NCI-H2107 (cell line): ENCODE data around the gene PHF21A.
"Not testable (repeated sequence)": the region's sequence is repeated elsewhere in the genome, so short reads cannot be mapped to it uniquely, and the experiment has no call there.

Experiments used
- DNase-seq: peaks from one replicate; lab custom pipeline; 2025; lab: John Stamatoyannopoulos, UW

PHF21A gene

GRCh38 chr11:45902452-45903380, 218.5 kb downstream of the PHF21A start:
- DNase-seq: no peak

GRCh38 chr11:45901626-45902025, 219.6 kb downstream of the PHF21A start:
- no peak for DNase-seq

- no peak for DNase-seq
Measured at GRCh38 chr11:45900916-45901617, 220.2 kb downstream of the PHF21A start.

DNA sequence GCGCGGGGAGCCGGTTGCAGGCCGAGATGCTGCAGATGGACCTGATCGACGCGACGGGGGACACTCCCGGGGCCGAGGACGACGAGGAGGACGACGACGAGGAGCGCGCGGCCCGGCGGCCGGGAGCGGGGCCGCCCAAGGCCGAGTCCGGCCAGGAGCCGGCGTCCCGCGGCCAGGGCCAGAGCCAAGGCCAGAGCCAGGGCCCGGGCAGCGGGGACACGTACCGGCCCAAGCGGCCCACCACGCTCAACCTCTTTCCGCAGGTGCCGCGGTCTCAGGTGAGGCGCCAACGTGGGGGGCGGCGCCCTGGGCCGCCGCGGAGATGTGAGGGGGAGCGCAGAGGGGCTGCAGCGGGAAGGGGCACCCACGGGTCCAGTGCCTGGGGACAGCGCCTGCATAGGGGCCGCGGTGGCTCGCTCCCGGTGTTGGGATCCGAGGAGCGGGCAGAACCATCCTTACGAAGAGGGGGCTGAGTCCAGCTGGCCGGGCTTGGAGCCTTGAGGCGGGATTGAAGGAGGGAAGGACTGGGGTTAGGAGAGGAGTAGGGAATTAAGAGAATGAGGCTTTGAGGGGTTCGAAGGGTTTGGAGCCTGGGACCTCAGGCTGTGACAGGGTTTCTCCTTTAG, 221.0 kb downstream of the PHF21A start:
- DNase-seq: not testable (repeated sequence)

DNA sequence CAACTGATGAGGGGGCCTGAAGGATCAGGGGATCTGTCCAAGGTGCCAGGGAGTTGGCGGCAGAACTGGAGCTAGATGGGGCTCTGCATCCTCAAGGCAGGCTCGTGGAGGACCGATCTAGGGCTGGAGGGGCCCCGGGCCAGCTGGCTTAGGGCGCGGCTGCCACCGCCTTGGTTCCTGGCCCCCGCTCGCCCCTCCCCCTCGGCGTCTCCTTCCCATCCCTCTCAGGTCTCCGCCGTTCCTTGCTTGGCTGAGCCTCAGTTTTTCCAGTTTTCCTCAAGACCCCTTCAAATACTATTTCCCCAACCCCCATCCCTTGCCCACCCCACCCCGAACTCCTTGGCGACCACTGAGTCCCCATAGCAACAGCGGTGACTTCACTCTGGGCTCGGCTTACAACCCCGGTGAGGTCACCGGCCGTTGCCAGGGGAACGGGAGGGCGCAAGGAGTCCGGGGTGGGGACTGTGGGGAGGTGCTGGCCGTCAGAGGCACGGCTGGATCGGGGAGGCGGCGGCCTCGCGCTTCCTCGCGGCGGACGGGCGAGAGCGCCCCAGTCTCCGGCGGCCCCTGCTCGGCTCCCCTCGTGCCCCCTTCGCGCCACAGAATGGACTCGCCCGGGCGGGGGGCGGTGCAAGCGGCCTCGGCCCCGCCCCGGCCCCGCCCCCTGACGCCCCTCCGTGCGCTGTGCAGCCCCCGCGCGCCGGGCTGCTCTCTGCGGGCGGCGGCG, 221.6 kb downstream of the PHF21A start:
- DNase-seq: peak; percentile 71

- no peak for DNase-seq
Measured at GRCh38 chr11:45899086-45899447, 222.2 kb downstream of the PHF21A start.

GRCh38 chr11:45897556-45897955, 223.7 kb downstream of the PHF21A start:
- no peak for DNase-seq

GRCh38 chr11:45896422-45896984, 224.8 kb downstream of the PHF21A start:
- peak; percentile 75 for DNase-seq

GRCh38 chr11:45895553-45896259, 225.5 kb downstream of the PHF21A start:
- no peak for DNase-seq

- no peak for DNase-seq
Measured at GRCh38 chr11:45894555-45895247, 226.6 kb downstream of the PHF21A start.

GRCh38 chr11:45892856-45893255, 228.4 kb downstream of the PHF21A start:
- DNase-seq: no peak

DNA sequence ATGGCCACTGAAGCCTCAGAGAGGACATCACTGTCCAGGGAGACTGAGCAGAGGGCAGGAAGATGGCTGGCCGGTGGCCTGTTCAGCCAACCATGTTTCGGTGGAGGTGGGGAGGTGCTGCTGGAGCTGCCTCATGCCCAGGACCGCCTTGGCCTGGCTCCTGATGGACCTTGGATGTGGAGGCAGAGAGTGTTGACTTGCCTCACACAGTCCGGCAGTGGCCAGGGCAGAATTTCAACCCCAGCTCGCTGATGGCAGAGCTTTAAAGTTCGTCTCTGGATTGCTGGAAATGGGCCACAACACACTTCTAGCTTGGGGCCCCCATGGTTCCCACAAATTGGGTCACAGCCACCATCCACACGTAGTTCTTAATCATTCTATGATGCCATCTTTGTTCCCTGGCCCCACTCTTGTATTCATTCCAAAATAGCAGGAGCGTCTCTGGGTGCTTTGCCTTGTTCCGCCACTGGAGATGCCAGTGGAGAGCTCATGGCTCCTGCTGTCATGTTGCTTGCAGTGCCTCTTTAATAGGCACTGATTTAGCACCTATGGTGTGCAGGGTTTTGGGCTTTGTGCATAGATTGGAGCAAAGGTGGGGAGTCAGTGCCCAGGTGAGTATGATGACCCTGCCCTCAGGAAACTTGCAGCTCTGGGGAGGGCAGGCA, 230.2 kb downstream of the PHF21A start:
- no peak for DNase-seq

DNA sequence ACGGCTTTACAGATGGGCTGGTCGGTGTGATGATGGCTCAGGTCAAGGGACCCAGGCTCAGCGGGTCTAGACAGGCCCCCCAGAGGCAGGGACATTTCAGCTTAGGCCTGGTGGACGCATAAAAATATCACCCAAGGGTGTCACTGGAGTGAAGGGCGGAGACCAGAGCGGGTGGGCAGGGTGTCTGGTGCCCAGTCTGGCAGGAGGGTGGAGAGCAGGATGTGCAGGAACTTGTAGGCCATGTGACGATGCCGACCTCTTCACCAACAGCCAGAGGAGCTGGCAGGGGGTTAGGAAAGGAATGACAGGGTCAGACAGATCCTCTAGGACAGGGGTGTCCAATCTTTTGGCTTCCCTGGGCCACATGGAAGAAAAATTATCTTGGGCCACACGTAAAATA, 231.3 kb downstream of the PHF21A start:
- DNase-seq: no peak

DNA sequence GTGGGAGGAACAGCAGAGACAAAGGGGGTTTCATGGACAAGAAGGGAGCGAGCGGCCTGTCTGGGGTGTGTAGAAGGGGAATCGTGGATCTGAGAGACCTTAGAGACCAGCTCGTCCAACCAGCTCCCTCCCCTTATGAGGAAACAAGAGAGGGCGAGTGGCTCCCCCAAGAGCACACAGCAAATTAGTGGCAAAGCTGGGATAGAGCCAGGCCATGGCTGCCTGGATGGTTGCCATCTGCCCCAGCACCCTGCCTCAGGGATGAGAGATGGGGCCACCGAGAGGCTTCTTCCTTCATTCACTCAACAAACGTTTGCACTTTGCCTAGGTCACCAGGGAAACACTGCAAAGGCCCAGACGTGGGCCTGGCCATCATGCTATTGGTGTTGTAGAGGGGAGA, 231.7 kb downstream of the PHF21A start:
- DNase-seq: no peak

DNA sequence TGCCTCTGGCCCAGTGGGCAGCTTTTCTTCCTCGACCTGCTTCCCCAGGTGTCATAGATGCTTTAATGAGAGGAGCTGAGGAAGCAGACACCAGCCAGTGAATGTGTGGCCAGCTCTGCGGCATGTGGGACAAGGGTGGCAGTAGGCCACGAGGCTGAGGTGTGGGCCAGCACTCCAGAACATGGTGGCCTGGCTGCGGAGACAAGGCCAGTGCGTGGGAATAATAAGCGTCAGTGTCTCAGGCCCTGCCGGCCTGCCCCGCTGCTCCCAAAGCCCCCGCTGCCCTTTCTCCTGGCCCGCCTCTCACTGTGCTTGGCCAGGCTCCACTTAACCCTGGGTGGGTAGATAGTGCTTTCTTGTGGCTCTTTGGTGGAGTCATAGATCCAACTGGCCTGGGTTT, 233.7 kb downstream of the PHF21A start:
- no peak for DNase-seq

GRCh38 chr11:45886816-45887520, 234.3 kb downstream of the PHF21A start:
- DNase-seq: no peak

- no peak for DNase-seq
Measured at GRCh38 chr11:45885921-45886721, 235.1 kb downstream of the PHF21A start.

GRCh38 chr11:45885274-45885920, 235.9 kb downstream of the PHF21A start, which contains the start of gene MAPK8IP1:
MAPK8IP1 (plus strand) TSS chr11:45885651; CDS start chr11:45885821, 170 bp downstream.
- DNase-seq: peak; percentile 62
